TTC549 (cell line): Measurements from ENCODE around the gene TEX10.
A peak's percentile ranks its signal among the peaks of the same experiment; 100 is the strongest.
"Not testable (repeated sequence)": the region's sequence is repeated elsewhere in the genome, so short reads cannot be mapped to it uniquely, and the experiment has no call there.

Experiments
- FAIRE-seq: peaks from 2 replicates; lab custom pipeline; 2012; peaks lifted over from hg19 to GRCh38; lab: Jason Lieb, UNC

TEX10 gene

DNA sequence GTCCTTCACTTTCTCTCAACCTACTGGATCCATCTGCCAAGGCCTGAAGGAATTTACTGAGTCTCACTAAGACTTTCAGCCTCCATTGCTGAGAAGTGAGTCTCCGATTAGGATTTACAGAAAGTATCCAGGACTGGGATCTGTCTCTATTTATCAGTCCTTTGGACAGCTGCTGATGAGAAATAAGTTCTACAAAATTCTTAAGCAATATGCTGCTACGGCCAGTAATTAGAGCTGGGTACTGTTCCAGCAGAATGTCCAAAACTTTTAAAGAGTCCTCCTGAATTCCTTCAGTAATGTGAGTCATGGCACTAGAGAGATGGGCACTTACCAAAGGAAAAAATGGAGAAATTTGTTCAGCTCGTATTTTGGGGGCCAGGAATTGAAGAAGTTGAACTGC is 5.9 kb downstream of the TEX10 start:
- FAIRE-seq: no peak

DNA sequence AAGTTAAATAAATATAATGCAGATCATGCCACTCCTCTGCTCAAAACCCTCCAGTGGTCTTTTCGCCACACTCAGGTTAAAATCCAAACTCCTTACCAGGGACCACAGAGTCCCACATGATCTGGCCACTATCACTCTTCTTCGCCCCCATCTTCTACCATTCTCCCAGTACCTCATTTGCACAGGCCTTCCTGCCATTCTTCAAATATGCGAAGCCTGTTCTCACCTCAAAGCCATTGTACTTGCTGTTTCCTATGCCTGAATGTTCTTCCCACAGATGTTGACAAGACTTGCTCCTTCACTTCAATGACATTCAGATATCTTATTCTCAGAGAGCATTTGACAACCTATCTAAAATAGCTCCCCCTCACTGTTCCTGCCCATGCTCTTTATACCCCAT is 10.9 kb downstream of the TEX10 start:
- FAIRE-seq: no peak

DNA sequence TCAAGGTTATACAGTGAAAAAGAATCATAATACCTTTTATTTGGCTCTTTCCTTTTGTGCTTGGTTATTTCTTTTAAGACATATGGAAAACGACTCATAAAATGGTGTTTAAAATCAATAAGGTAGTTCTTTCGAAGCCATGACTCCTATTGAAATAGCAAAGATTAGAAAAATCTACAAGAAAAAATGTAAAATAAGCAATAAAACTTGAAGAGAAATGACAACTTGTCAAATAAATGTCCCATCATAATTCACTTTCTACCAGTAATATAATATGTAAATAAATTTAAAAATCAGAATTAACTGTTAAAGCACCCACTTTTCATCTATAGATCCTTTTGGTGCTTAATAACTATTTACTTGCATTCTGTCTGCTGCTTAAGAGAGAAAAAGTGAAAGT is 12.5 kb downstream of the TEX10 start:
- FAIRE-seq: no peak

DNA sequence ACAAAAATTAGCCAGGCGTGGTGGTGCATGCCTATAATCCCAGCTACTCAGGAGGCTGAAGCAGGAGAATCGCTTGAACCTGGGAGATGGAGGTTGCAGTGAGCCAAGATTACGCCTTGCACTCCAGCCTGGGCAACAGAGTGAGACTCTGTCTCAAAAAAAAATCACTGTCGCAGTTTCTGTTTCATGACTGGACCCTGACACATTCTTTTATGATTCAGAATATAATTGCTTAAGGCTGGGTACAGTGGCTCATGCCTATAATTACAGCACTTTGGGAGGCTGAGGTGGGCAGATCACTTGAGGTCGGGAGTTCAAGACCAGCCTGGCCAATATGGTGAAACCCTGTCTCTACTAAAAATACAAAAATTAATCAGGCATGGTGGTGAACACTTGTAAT is 14.0 kb downstream of the TEX10 start:
- not testable (repeated sequence) for FAIRE-seq

DNA sequence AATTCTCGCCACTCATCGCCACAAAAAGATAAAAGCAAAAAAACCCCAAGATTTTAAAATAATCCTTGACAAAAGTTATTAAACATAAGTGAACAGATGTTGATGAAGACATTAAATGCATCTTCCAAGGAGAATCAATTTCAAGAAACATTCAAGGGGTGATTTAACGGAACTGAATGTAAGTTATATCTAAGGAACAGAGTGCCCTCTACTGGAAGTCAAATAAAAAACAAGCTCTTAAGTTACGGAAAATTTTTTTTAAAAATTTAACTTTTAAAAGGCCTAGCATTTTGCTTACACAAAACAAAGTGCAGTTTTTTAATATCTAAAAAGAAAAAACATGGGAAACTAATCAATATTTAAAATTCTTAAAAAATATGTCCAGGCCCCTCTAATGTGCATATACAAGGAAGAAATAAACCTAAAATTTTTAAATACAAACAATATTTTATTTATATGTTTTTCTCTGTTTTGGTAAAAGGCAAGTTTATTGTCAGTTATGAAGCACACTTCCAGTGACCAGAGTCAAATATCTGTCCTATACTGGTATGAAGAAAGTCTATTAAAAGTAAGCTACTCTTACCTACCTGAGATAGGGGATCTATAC is 28.0 kb downstream of the TEX10 start:
- peak; percentile 93 for FAIRE-seq

DNA sequence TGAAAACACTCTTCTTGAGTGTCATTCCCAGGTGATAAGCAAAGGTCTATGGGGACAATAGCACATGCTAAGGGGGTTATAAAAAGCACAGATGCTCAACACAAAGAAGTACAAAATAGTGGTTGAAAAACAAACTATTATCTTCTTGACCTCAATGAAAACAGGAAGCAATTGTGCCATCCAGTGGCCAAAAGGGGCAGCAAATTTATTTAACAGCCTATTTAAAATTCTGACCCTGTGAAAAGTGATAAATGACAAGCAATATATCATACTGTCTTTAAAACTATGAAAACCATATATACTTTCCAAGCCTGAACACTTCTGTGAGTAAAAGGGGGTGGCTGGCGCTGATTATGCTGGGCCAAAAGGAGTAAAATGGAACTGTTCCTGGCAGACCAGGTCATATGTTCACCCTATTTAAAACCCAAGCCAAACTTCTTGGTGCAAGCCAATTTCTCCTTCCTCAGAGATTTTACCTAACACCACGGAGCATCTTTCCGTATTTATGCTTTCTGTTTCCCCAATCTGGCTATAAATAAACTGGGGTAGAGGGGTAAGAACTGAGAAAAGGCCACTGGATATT is 29.7 kb downstream of the TEX10 start:
- FAIRE-seq: no peak

DNA sequence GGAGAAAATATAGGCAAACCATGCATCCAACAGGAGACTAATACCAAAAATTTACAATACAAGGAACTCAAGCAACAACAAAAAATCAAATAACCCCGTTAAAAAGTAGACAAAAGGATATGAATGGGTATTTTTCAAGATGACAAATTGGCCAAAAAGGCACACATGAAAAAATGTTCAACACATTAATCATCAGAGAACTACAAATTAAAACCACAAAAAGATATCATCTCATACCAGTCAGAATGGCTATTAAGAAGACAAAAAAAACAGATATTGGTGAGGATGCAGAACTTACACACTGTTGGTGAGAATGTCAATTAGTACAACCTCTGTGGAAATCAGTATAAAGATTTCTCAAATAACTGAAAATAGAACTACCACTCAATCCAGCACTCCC is 35.0 kb downstream of the TEX10 start:
- no peak for FAIRE-seq

DNA sequence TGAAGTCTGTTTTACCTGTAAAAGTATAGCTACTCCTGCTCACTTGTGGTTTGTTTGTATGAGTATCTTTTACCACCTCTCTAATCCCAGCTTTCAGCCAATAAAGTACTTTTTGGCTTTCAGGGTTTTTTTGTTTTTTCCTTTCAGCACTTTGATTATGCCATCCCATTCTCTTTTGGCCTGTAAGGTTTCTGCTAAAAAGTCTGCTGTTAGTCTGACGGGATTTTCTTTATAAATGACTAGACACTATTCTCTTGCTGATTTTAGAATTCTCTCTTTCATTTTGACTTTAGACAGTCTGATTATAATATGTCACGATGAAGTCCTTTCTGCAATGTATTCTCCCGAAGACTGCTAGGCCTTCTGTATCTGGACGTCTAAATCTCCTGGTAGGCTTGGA is 37.2 kb downstream of the TEX10 start:
- no peak for FAIRE-seq

DNA sequence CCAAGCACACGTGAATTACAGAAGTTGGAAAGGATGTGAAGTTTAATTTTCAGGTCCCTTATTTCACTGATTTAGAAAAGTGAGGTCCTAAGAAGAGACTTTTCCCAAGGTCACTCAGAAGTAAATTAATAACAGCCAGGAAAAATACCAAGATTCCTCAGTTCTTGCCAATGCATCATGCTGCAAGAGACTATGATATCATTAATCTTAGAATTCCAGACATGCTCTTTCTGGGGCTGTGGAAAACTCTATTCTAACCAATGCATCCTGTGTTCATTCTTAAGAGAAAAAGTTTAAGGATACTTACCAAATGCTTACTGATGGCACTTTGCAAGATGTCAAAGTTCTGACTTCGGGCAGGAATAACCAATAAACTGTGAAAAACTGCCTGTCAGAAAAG is 42.8 kb downstream of the TEX10 start:
- FAIRE-seq: no peak

DNA sequence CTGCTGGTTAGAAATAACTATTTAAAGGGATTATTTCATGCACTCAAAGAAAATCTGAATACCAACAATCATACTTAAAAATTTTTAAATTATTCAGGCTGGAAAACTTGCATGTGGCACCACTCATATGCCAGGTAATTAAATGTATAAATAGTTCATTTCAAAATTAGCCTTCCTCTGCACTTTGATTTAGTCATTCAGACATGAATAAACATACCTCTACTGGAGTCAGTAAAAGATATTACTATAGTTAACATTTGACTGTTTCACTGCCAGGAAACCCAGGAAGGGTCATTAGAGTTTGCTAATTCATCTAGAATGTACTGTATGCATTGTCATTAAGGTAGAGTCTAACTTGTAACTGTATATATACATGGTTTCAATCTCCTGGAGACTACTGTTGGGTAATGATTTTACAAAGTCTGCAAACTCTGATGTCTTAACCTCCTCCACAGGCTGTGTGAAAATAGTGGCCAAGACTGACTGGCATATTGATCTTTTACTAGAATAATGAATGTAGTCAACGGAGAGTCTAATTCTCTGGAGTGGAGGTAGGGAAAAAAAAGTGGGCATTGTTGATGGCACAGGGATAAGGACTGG is 43.7 kb downstream of the TEX10 start:
- no peak for FAIRE-seq

DNA sequence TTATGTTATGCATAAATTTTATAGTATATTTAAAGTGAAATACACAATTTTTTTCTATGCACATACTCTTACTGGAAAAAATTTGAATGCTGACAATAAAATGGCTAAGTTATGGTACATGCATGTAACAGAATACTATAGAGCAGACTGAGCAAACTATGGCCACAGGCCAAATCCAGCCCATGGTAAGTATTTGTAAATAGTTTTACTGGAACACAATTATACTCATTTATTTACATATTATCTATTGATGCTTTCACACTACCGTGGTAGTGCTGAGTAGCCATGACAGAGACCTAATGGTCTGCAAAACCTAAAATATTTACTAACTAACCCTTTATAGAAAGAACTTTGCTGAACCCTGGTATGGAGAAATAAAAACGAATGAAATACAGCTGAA is 45.7 kb downstream of the TEX10 start:
- no peak for FAIRE-seq

DNA sequence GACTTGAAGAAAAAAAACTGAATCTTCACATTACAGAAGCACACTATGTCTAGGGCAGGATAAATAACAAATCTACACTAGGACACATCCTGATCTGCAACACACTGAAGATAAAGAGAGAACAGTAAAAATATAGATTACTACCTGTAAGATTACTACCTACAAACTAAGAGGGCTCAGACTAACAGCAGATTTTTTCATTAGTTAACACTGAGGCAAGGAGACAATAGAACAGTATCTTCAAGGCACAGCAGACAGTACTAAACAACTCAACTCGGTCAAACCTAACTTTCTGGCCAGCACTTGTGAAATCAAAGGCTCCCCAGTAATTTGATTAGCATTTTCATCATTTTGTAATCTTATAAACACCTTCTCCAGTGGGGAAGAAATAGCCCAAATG is 46.5 kb downstream of the TEX10 start:
- FAIRE-seq: no peak

DNA sequence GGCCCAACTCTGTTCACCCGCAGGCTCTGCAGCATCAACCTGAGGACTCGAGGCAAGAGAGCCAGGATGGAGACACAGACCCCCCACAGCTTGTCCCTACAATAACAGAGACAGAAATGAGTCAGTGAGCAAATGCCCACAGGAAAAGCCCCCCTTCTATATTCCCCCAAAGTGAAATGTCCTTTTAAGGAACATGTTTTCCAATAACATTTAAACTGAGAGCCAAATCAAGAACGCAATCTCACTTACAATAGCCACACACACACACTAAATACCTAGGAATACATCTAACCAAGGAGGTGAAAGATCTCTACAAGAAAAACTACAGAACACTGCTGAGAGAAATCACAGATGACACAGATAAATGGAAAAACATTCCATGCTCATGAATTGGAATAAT is 49.0 kb downstream of the TEX10 start:
- FAIRE-seq: no peak

DNA sequence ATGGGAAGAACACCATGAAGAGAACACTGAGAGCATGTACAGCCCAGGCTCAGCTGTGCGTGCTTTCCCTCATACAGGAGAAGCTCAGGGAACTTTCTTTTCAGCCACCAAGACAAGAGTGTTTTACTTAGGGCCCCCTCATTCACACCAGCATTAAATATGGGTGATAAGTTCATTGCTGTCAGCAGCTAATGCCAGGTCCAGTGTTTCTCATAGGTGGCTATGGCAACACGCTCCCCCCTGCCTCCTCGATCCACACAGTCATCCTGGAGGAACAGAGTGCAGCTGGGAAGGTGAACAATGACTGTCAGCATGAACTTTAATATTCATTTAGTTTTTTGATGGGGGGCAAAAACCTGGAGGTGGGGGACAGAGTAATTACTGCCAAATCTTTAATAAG is 54.4 kb downstream of the TEX10 start:
- FAIRE-seq: no peak

DNA sequence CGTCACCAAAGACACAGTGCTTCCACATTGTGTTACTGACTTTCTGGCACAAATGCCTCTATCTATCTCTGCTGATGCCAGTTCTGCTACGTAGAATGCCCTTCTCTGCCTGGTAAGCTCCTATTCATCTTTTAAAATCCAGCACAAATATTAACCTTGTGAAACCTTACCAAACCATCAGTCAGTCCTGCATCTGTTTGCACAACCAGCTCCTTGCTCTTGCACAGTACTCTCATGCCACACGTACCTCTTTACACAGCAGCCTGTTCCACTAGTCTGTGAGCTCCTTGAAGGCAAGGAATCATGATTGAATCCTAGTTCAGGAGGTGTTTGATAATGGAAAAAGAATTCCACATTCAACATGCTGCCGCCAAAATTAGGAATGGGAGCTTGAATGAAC is 56.3 kb downstream of the TEX10 start:
- FAIRE-seq: no peak

DNA sequence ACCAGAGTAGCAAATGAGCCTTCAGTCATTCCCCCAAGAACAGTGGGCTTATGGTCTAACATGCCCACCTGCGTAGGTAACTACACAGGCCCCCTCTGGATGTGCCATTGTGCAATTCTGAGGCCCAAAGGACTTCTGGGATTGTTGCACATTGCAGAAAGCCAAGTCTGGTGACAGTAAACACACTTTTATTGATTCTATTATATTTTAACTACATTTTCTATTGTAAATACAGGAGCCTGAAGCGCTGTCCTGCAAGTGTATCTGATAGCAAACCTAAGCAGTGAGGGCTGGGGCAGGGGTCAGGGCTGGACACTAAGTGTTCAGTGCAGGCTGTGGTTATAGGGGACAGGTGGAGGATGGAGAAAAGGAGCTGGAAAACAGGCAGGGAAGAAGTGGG is 57.5 kb downstream of the TEX10 start:
- no peak for FAIRE-seq

DNA sequence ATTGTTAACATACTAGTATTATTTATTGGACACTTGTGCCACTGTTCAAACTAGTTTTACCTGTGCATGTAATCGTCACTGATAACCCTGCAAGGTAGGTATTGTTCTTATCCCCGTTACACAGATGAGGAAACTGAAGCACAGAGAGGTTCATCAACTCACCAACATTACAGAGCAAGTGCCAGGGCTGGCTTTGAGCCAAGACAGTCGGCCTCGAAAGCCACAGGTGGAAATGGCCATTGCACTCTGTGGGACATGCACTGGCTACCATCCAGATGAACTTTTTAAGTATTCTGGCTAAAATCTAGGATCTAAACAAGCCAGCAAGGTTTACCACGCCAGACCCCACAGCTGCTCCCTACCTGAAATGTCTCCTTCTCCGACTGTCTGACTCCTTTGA is 57.9 kb downstream of the TEX10 start:
- FAIRE-seq: no peak

DNA sequence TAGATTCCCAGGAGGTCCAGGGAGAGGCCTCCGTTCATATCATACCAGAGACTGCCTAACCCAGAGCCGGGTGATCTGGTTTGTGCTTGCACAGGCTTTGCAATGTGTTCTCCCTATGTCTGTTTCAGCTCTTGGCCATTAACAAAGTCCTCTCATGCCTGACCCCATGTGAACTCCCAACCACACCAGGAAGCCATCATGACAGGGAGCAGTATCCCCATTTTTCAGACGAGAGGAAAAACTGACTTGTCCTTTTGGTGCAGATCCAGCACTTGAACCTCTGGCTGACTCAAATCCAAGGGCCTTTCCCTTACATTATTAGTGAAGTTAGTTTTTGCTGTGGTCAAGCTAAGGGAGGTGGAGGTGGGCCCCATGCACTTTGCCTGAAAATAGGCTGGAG is 58.4 kb downstream of the TEX10 start:
- no peak for FAIRE-seq

DNA sequence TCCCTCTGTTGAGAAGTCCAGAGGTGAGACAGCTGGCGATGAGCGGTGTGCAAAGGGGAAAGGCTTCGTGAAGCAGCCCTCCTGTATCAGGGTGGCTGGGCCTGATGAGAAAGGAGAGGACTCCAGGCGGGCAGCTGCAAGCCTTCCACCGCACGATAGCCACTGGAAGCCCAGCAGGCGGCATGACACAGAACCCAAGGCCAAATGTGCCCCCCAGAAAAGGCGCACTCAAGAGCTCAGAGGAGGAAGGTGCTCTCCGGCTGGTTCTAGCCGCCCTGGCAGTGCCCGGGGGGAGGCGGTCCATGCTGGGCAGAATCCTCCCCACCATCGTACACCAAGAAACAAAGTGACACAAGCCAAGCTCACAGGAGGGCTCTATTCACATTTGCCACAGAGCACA is 60.3 kb downstream of the TEX10 start:
- FAIRE-seq: no peak

DNA sequence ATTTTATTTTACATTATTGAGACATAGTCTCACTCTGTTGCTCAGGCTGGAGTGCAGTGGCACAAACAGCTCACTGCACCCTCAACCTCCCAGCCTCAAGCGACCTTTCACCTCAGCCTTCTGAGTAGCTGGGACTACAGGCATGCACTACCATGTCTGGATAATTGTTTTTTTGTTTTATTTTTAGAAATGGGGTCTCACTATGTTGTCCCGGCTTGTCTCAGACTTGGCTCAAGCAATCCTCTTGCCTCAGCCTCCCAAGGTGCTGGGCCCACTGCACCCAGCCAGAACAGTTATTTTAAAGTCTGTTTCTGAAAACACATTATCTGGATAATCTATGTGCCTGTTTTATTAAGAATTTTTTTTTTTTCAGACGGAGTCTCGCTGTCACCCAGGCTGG is 62.0 kb downstream of the TEX10 start:
- FAIRE-seq: no peak

DNA sequence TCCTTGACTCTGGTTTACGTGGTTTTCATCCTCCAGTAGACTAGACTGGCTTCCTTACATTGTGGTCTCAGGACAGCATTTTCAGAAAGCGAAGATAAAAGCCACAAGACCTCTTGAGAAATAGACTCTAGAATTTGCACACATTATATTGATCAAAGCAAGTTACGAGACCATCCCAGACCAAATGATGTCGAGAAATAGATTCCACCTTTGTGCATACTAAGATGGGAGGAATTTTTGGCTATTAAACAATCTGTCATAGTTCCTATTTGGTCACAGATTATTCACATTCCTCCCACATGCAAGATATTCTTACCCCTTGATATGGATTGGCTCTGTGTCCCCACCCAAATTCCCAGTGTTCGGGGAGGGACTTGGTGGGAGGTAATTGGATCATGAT is 65.6 kb downstream of the TEX10 start:
- FAIRE-seq: no peak

DNA sequence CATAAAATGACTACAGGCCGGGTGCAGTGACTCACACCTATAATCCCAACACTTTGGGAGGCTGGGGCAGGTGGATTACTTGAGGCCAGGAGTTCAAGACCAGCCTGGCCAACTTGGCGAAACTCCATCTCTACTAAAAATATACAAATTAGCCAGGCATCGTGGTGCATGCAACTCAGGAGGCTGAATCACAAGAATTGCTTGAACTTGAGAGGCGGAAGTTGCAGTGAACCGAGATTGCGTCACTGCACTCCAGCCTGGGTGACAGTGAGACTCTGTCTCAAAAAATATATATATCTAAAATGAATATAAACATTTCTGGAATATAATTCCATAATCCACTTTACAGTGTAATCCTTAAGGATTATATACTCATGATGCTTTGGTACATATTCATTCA is 66.5 kb downstream of the TEX10 start:
- FAIRE-seq: no peak

DNA sequence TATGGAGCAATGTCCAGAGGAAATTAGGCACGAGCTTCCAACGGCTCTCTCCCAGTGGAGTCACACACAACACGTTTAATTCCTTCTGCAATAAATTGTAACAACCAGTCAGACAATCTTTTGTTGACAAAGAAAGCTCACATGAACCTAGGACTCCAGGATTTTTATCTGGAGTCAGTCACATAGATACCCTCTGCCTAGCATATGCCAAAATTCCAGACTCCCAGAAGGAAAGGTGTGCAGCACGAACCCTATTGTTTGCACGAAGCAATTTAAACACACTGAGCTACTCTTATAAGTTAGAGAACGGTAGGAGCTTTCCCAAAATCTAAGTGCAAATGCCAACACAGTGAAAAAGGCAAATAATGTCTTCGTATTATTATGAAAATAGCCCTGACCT is 67.1 kb downstream of the TEX10 start:
- FAIRE-seq: no peak

DNA sequence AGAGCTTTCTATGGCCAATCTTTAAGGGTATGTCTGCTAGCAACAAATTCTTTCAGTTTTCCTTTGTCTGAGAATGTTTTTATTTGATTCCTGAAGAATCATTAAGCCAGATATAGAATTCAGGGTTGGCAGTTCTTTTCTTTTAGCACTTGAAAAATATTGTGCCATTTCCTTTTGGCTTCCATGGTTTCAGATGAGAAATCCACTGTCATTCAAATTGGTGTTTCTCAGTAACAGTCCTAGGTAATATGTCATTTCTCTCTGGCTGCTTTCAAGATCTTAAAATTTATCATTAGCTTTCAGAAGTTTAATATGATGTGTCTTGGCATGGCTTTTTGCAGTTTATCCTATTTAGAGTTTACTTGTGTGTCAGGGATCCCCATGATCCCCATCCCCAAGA is 67.7 kb downstream of the TEX10 start:
- FAIRE-seq: no peak

DNA sequence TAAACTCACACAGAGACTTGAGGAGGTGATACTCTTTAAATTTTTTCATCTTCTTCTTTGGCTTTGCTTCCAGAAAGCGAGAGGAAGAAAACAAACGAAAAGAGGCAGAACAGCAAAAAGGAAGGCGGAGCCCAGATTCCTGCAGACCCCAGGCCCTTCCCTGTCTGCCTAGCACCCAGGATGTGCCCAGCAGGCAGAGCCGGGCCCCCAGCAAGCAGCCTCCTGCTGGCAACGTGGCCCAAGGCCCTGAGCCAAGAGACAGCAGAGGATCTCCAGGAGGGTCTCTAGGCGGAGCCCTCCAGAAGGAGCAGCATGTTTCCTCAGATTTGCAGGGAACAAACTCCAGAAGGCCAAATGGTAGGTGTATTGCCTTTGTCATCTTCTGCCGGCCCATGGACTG is 68.5 kb downstream of the TEX10 start:
- FAIRE-seq: no peak
